ENCODE results near the gene SDHAF2.
"Not testable (repeated sequence)": the region's sequence is repeated elsewhere in the genome, so short reads cannot be mapped to it uniquely, and the experiment has no call there.

Gene SDHAF2

GRCh38 chr11:61429346-61429690 lies 606 bp upstream of the SDHAF2 start:
- peak; percentile 41 to 65 (median 52) for DNase-seq

- DNase-seq: not testable (repeated sequence)
These were observed 915 bp downstream of the SDHAF2 start for GRCh38 chr11:61430839-61431238.

- no peak for DNase-seq
These were observed 7.6 kb downstream of the SDHAF2 start for GRCh38 chr11:61437496-61437895.

- no peak for DNase-seq
These were observed 9.7 kb downstream of the SDHAF2 start for GRCh38 chr11:61439615-61440014.

GRCh38 chr11:61442616-61443015 lies 12.7 kb downstream of the SDHAF2 start:
- no peak for DNase-seq

GRCh38 chr11:61445516-61445915 lies 15.6 kb downstream of the SDHAF2 start:
- no peak for DNase-seq

- DNase-seq: peak; percentile 29 to 63 (median 48)
These were observed 16.3 kb downstream of the SDHAF2 start for GRCh38 chr11:61446211-61446651.

- DNase-seq: no peak
These were observed 18.0 kb downstream of the SDHAF2 start for GRCh38 chr11:61447601-61448551.

- DNase-seq: no peak
These were observed 18.6 kb downstream of the SDHAF2 start for GRCh38 chr11:61448552-61448927.

GRCh38 chr11:61452825-61453224 lies 22.9 kb downstream of the SDHAF2 start:
- no peak for DNase-seq

- DNase-seq: no peak
These were observed 23.8 kb downstream of the SDHAF2 start for GRCh38 chr11:61453695-61454094.

GRCh38 chr11:61454520-61454919 lies 24.6 kb downstream of the SDHAF2 start:
- DNase-seq: no peak

- no peak for DNase-seq
These were observed 30.6 kb downstream of the SDHAF2 start for GRCh38 chr11:61460474-61460881.

GRCh38 chr11:61460986-61461385 lies 31.1 kb downstream of the SDHAF2 start:
- no peak for DNase-seq

- not testable (repeated sequence) for DNase-seq
These were observed 37.7 kb downstream of the SDHAF2 start for GRCh38 chr11:61467602-61468001.

- DNase-seq: no peak
These were observed 38.1 kb downstream of the SDHAF2 start for GRCh38 chr11:61468002-61468401.

GRCh38 chr11:61472282-61472681 lies 42.4 kb downstream of the SDHAF2 start:
- no peak for DNase-seq

GRCh38 chr11:61472868-61473267 lies 42.9 kb downstream of the SDHAF2 start:
- DNase-seq: no peak

GRCh38 chr11:61473370-61474012 lies 43.6 kb downstream of the SDHAF2 start:
- no peak for DNase-seq

- no peak for DNase-seq
These were observed 44.2 kb downstream of the SDHAF2 start for GRCh38 chr11:61474013-61474643.

GRCh38 chr11:61475433-61475832 lies 45.5 kb downstream of the SDHAF2 start:
- DNase-seq: no peak

- DNase-seq: no peak
These were observed 46.4 kb downstream of the SDHAF2 start for GRCh38 chr11:61476371-61476770.

GRCh38 chr11:61477126-61477525 lies 47.2 kb downstream of the SDHAF2 start:
- no peak for DNase-seq

GRCh38 chr11:61477727-61478148 lies 47.8 kb downstream of the SDHAF2 start:
- DNase-seq: peak in 3 of 4 experiments; percentile 30 to 51 (median 31)
